CD4-positive, alpha-beta T cell (primary cell): ENCODE data around the gene CYP2A13. TPM values are rescaled to one million over a fixed set of nuclear protein-coding genes. Genes with fewer than 3 reads are reported as not detected.
"Not testable (repeated sequence)": the region's sequence is repeated elsewhere in the genome, so short reads cannot be mapped to it uniquely, and the experiment has no call there.

Experiments
- ATAC-seq: fragments of 200-7000 bp; cut with Tn5 transposase; one replicate; pipeline ENCODE4 v1.10.0; 2022; ENCODE audit warnings: mild to moderate bottlenecking; ENCODE audit not compliant: poor library complexity
- CTCF ChIA-PET: fragments of 350-600 bp; sonication (Branson Sonifier 250); formaldehyde crosslinking; loops from one replicate; lab custom pipeline; 2021; ENCODE audit warnings: antibody characterized with exemption, inconsistent platforms; lab: Charles Lee
- POLR2A ChIA-PET: fragments of 350-600 bp; sonication (Branson Sonifier 250); formaldehyde crosslinking; loops from one replicate; lab custom pipeline; 2021; ENCODE audit warnings: antibody characterized with exemption, inconsistent platforms; lab: Charles Lee
- DNase-seq, 14 experiments: peaks; one replicate each; pipeline ENCODE4 v3.0.0-alpha.2; 2013 to 2020; ENCODE audit warnings: mixed read lengths in 2 of 14
- H3K27ac ChIP-seq, 2 donors: one replicate each; pipeline versions ENCODE4 v1.5.1 to v1.7.0; 2013; ENCODE audit warnings: low read length in 2 of 2, low read depth in 1 of 2, mild to moderate bottlenecking in 1 of 2
- H3K27me3 ChIP-seq, 2 experiments: 1 replicate in 1 of 2; 2 replicates in 1 of 2; pipeline versions ENCODE4 v1.6.1 to v1.7.0; 2013; ENCODE audit warnings: low read length in 2 of 2, control low read depth in 1 of 2, mild to moderate bottlenecking in 1 of 2, moderate library complexity in 1 of 2; ENCODE audit not compliant: insufficient read depth in 2 of 2, control insufficient read depth in 1 of 2
- H3K36me3 ChIP-seq: one replicate; pipeline ENCODE4 v1.6.1; 2013; ENCODE audit warnings: low read length, control low read depth; ENCODE audit not compliant: insufficient read depth
- H3K4me1 ChIP-seq: one replicate; pipeline ENCODE4 v1.6.1; 2013; ENCODE audit warnings: low read length, control low read depth; ENCODE audit not compliant: insufficient read depth
- H3K4me3 ChIP-seq: one replicate; pipeline ENCODE4 v1.5.1; 2013; ENCODE audit warnings: mild to moderate bottlenecking, low read length, moderate library complexity
- H3K9me3 ChIP-seq, 2 experiments: 1 replicate in 1 of 2; 2 replicates in 1 of 2; pipeline versions ENCODE4 v1.6.1 to v1.7.0; 2013; ENCODE audit warnings: low read length in 2 of 2, mild to moderate bottlenecking in 2 of 2, control low read depth in 1 of 2, moderate library complexity in 1 of 2; ENCODE audit not compliant: control insufficient read depth in 1 of 2, insufficient read depth in 1 of 2
- H3K27ac Mint-ChIP-seq: one replicate; pipeline ENCODE4 v1.8.0; 2020; ENCODE audit warnings: mixed read lengths
- H3K27me3 Mint-ChIP-seq: one replicate; pipeline ENCODE4 v1.8.0; 2021; ENCODE audit warnings: mixed read lengths
- H3K36me3 Mint-ChIP-seq: one replicate; pipeline ENCODE4 v1.8.0; 2021; ENCODE audit warnings: low read depth, mixed read lengths
- H3K4me1 Mint-ChIP-seq: one replicate; pipeline ENCODE4 v1.8.0; 2021; ENCODE audit warnings: low read depth, mixed read lengths
- H3K4me3 Mint-ChIP-seq: one replicate; pipeline ENCODE4 v1.8.0; 2020; ENCODE audit warnings: mild to moderate bottlenecking, mixed read lengths
- H3K9me3 Mint-ChIP-seq: one replicate; pipeline ENCODE4 v1.8.0; 2020; ENCODE audit warnings: mixed read lengths
- CTCF ChIP-seq: fragments of 200-600 bp; IDR thresholded peaks from one replicate; pipeline ENCODE4 v1.8.0; 2022; ENCODE audit warnings: antibody characterized with exemption, mild to moderate bottlenecking
- intact Hi-C, 2 experiments: fragments of 100-400 bp; cut with DNase I in 1 of 2; cut with micrococcal nuclease in 1 of 2; formaldehyde crosslinking; loops; one replicate each; pipeline versions ENCODE4 v1.15.1 to v1.9.0; 2023 to 2025; cut with DNase I, micrococcal nuclease
- polyA plus RNA-seq, 2 donors: library from polyadenylated mRNA; unstranded; fragments of 120-200 nt; gene quantifications; one replicate each; pipeline ENCODE4 v1.2.1, GENCODE V29; 2013
- total RNA-seq, 174 experiments: library from RNA in 2 of 174; stranded (reverse) in 2 of 174; gene quantifications; one replicate each; pipeline ENCODE4 v1.2.3 and lab custom pipeline; 2021 to 2026

Gene CYP2A13, protein sequence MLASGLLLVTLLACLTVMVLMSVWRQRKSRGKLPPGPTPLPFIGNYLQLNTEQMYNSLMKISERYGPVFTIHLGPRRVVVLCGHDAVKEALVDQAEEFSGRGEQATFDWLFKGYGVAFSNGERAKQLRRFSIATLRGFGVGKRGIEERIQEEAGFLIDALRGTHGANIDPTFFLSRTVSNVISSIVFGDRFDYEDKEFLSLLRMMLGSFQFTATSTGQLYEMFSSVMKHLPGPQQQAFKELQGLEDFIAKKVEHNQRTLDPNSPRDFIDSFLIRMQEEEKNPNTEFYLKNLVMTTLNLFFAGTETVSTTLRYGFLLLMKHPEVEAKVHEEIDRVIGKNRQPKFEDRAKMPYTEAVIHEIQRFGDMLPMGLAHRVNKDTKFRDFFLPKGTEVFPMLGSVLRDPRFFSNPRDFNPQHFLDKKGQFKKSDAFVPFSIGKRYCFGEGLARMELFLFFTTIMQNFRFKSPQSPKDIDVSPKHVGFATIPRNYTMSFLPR
- total RNA-seq (not detected), total RNA-seq (lab: John Stamatoyannopoulos, UW) (0 to 0.15 (median 0) reads per million in 172 experiments)
- not detected for polyA plus RNA-seq (2013, experiment 1 of 2)
- polyA plus RNA-seq (2013, experiment 2 of 2) = not detected

DNA sequence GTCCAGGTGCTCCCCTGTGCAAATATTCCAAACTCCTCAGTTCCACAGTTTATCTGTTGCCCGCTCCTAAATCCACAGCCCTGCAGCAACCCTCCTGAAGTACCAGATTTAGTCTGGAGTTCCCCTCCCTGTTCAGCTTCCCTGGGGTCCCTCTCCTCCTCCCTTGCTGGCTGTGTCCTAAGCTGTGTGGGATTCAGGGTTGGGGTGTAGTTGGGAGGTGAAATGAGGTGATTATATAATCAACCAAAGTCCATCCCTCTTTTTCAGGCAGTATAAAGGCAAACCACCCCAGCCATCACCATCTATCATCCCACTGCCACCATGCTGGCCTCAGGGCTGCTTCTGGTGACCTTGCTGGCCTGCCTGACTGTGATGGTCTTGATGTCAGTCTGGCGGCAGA, at the start of gene CYP2A13:
TSS of gene CYP2A13 (plus strand) at position 301 of the 400 bp plus-strand sequence. CDS start at position 322, 21 bp downstream.
- H3K4me3 Mint-ChIP-seq = no peak within 1 kb of the TSS
- H3K27me3 Mint-ChIP-seq = peaks cover 90% of the 10 kb centered on the region
- ChIA-PET POLR2A (no interaction called here), CTCF (no interaction called here)
- no peaks in the 10 kb centered on the region for H3K36me3 Mint-ChIP-seq
- Histone ChIP-seq H3K36me3 (no peaks in the 10 kb centered on the region), H3K4me1 (peaks cover 3% of the 10 kb centered on the region), H3K9me3 (no peaks in the 10 kb centered on the region), H3K27ac (no peak within 1 kb of the TSS), H3K4me3 (no peak within 1 kb of the TSS), H3K27me3 (peaks cover 24% of the 10 kb centered on the region in 2 experiments)
- intact Hi-C loops = no loop called here
- no peak within 1 kb of the TSS for H3K27ac Mint-ChIP-seq
- ATAC-seq (no peak), DNase-seq (no peak)
- TF ChIP-seq CTCF = no peak
- H3K9me3 Mint-ChIP-seq = no peaks in the 10 kb centered on the region
- H3K4me1 Mint-ChIP-seq = no peaks in the 10 kb centered on the region

- H3K27ac ChIP-seq = no peak overlapping the region
- Mint-ChIP-seq H3K27ac (no peak overlapping the region), H3K27me3 (peaks cover 21% of the 10 kb centered on the region), H3K36me3 (no peaks in the 10 kb centered on the region), H3K4me1 (no peaks in the 10 kb centered on the region), H3K4me3 (no peak overlapping the region), H3K9me3 (peaks cover 3% of the 10 kb centered on the region)
- H3K36me3 ChIP-seq = no peaks in the 10 kb centered on the region
- ChIA-PET CTCF (no interaction called here), POLR2A (no interaction called here)
- H3K4me3 ChIP-seq = no peak overlapping the region
- H3K27me3 ChIP-seq = no peaks in the 10 kb centered on the region
- TF ChIP-seq CTCF = no peak
- no peaks in the 10 kb centered on the region for H3K4me1 ChIP-seq
- H3K9me3 ChIP-seq = no peaks in the 10 kb centered on the region
- DNase-seq = no peak
- no peak for ATAC-seq
- intact Hi-C loops = no loop called here
Measured at GRCh38 chr19:41039806-41040205, 48.4 kb upstream of the CYP2A13 start.

DNA sequence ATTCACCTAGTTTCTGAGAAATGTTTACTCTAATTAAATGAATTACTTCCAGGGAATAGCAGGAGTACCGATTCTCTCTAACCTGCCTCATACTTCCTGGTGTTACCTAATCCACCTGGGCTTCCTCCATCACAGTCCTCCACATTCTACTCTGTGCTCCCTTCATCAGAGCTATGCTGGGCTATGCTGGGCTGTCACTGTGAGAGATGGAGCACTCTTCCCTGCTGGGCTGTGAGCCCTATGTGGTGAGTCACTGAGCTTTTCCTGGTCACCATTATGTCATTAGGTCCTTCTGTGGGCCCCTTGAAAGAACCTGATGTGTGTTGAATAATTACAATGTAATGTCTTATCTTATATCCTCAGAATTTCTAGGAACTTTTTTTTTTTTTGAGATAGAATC, 43.2 kb upstream of the CYP2A13 start:
- intact Hi-C loops, H3K27ac ChIP-seq, H3K36me3 ChIP-seq, CTCF ChIA-PET, H3K27me3 ChIP-seq, ATAC-seq, DNase-seq, H3K4me3 Mint-ChIP-seq, H3K9me3 Mint-ChIP-seq, H3K36me3 Mint-ChIP-seq, H3K4me3 ChIP-seq, H3K4me1 ChIP-seq, POLR2A ChIA-PET, H3K27ac Mint-ChIP-seq, H3K4me1 Mint-ChIP-seq, H3K9me3 ChIP-seq: not testable (repeated sequence)
- H3K27me3 Mint-ChIP-seq = peaks cover 26% of the 10 kb centered on the region
